SU-DHL-6 (cell line): ENCODE results near the gene MYBBP1A.

Experiments
- H2AFZ ChIP-seq: fragments of 200-600 bp; sonication (generic); 2 replicates; pipeline ENCODE4 v1.6.1; 2014; ENCODE audit warnings: low read depth, mild to moderate bottlenecking, moderate library complexity, mixed read lengths, antibody characterized with exemption, low read length; ENCODE audit not compliant: severe bottlenecking
- H3F3A ChIP-seq: fragments of 200-600 bp; shearing (Covaris generic); 2 replicates; pipeline ENCODE4 v1.6.0; 2016; ENCODE audit warnings: antibody characterized with exemption, mild to moderate bottlenecking; ENCODE audit not compliant: insufficient read depth
- H3K27ac ChIP-seq: fragments of 200-600 bp; sonication (generic); 2 replicates; pipeline ENCODE4 v1.5.1; 2016; ENCODE audit warnings: low read depth, mild to moderate bottlenecking, low read length, moderate library complexity, mixed read lengths
- H3K27me3 ChIP-seq: fragments of 200-600 bp; sonication (generic), shearing (Covaris generic); 2 replicates; pipeline ENCODE4 v1.6.0; 2014; ENCODE audit warnings: mild to moderate bottlenecking, low read length
- H3K36me3 ChIP-seq: fragments of 200-600 bp; sonication (generic); 2 replicates; pipeline ENCODE4 v1.6.1; 2014; ENCODE audit warnings: mild to moderate bottlenecking, low read length, mixed read lengths
- H3K4me2 ChIP-seq: fragments of 300-600, 200-600 bp; shearing (Covaris generic), sonication (generic); 2 replicates; pipeline ENCODE4 v1.6.0; 2014; ENCODE audit warnings: low read length, low read depth, mild to moderate bottlenecking; ENCODE audit not compliant: poor library complexity, severe bottlenecking
- H3K4me3 ChIP-seq: fragments of 200-600 bp; sonication (generic); 2 replicates; pipeline ENCODE4 v1.5.1; 2014; ENCODE audit warnings: antibody characterized with exemption, low read length, mild to moderate bottlenecking, mixed read lengths; ENCODE audit not compliant: insufficient read depth, poor library complexity, severe bottlenecking
- H3K79me2 ChIP-seq: fragments of 200-600 bp; sonication (generic); 2 replicates; pipeline ENCODE4 v1.6.1; 2014; ENCODE audit warnings: mild to moderate bottlenecking, low read length, moderate library complexity; ENCODE audit not compliant: insufficient read depth
- H3K9ac ChIP-seq: fragments of 200-600 bp; sonication (generic); 2 replicates; pipeline ENCODE4 v1.7.0; 2014; ENCODE audit warnings: mild to moderate bottlenecking, low read length
- H3K9me2 ChIP-seq: fragments of 200-600 bp; sonication (generic); replicated peaks from 2 replicates; pipeline ENCODE4 v1.6.1; 2014; ENCODE audit warnings: low read length; ENCODE audit not compliant: insufficient read depth
- H3K9me3 ChIP-seq: fragments of 200-600 bp; sonication (generic); 2 replicates; pipeline ENCODE4 v1.6.1; 2014; ENCODE audit warnings: low read length, mixed read lengths; ENCODE audit not compliant: insufficient read depth
- H4K20me1 ChIP-seq: fragments of 200-600 bp; sonication (generic); 2 replicates; pipeline ENCODE4 v1.6.1; 2014; ENCODE audit warnings: low read depth, mild to moderate bottlenecking, antibody characterized with exemption, low read length, moderate library complexity, mixed read lengths
- CTCF ChIP-seq: fragments of 200-600 bp; sonication (generic); IDR thresholded peaks from one replicate; pipeline ENCODE4 v1.5.1; 2017; ENCODE audit warnings: antibody characterized with exemption, mild to moderate bottlenecking, low read length, moderate library complexity; ENCODE audit not compliant: insufficient read depth, poor library complexity, severe bottlenecking
- EZH2phosphoT487 ChIP-seq: fragments of 200-600 bp; sonication (generic), shearing (Covaris generic); conservative IDR thresholded peaks from 2 replicates; pipeline ENCODE4 v1.6.1; 2018; ENCODE audit warnings: mild to moderate bottlenecking, antibody characterized with exemption, low read length, moderate library complexity, mixed read lengths

The MYBBP1A gene

GRCh38 chr17:4514206-4514605 is 41.0 kb downstream of the MYBBP1A start:
- Histone ChIP-seq H3K4me2 (no peak overlapping the region), H3K9ac (no peak overlapping the region), H3K4me3 (no peak overlapping the region), H2AFZ (no peak overlapping the region), H3K27ac (no peak overlapping the region), H3F3A (0 out of 2 replicates have a peak, but pooled peaks cover 5% of the 10 kb centered on the region), H3K36me3 (no peaks in the 10 kb centered on the region), H3K79me2 (no peaks in the 10 kb centered on the region), H4K20me1 (no peaks in the 10 kb centered on the region), H3K9me3 (no peaks in the 10 kb centered on the region), H3K27me3 (no peaks in the 10 kb centered on the region), H3K9me2 (no peaks in the 10 kb centered on the region)
- no peak for TF ChIP-seq EZH2phosphoT487
- no peak for TF ChIP-seq CTCF

- Histone ChIP-seq H3K27ac (no peak overlapping the region), H3K36me3 (no peaks in the 10 kb centered on the region), H2AFZ (no peak overlapping the region), H3K9me2 (no peaks in the 10 kb centered on the region), H3K27me3 (no peaks in the 10 kb centered on the region), H3K9me3 (no peaks in the 10 kb centered on the region), H4K20me1 (no peaks in the 10 kb centered on the region), H3F3A (0 out of 2 replicates have a peak, but pooled peaks cover 5% of the 10 kb centered on the region), H3K4me3 (no peak overlapping the region), H3K4me2 (no peak overlapping the region), H3K79me2 (no peaks in the 10 kb centered on the region), H3K9ac (no peak overlapping the region)
- no peak for TF ChIP-seq CTCF
- TF ChIP-seq EZH2phosphoT487: no peak
Measured at GRCh38 chr17:4513113-4514032, 41.8 kb downstream of the MYBBP1A start.

DNA sequence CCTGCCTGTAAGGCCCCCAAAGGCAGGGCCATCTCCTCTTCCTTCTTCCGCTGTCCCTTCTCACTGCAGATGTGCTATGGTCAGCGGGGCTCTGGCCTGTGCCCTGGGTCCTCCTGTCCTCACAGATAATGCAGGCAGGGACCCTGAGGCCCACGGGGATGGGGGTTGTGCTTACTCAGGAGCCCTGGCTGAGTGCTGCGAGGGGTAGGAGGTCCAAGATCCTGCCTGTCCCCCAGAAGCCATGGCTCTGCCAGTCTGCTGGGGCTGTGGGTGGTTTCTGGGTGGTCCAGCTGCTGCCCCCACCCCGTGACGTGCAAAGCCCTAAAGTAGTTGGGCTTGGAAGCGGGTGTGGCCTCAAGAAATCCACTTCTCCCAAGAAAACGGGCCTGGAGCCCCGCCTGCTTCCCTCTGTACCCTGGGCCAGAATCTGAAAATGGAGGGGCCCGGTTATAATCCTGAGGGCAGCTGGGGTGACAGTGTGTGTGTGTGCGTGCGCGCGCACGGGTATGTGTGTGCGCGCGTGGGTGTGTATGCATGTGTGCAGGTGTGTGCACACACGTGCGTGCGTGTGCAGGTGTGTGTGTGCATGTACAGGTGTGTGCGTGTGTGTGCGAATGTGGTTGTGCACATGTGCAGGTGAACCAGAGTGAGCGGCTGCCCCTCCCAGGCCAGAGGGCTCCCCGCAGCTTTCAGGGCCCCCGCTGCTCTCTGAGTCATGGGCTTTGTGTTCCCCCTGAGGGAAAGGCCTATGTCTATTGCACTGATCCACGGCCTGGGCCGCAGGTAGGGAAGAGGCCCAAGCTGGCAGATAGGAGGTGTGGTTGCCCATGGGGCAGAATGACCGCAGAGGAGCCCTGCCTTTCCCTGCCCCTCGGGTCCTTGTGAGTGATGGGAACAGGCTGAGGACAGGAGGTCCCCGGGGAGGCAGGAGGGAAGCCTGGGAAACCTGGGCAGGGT is 42.8 kb downstream of the MYBBP1A start:
- Histone ChIP-seq H3K27ac (no peak overlapping the region), H3K4me2 (no peak overlapping the region), H3F3A (no peaks in the 10 kb centered on the region), H4K20me1 (no peaks in the 10 kb centered on the region), H2AFZ (no peak overlapping the region), H3K9me2 (no peaks in the 10 kb centered on the region), H3K27me3 (no peaks in the 10 kb centered on the region), H3K9ac (no peak overlapping the region), H3K79me2 (no peaks in the 10 kb centered on the region), H3K36me3 (no peaks in the 10 kb centered on the region), H3K4me3 (no peak overlapping the region), H3K9me3 (no peaks in the 10 kb centered on the region)
- TF ChIP-seq CTCF (no peak), EZH2phosphoT487 (no peak)
